ENCODE measurements around the gene TSHZ2. TPM values are rescaled to one million over a fixed set of nuclear protein-coding genes. Genes with fewer than 3 reads are reported as not detected.

The TSHZ2 gene
- total and polyA plus RNA-seq, 11 donors, result 1.8 to 12.1 (median 3.7) TPM

DNA sequence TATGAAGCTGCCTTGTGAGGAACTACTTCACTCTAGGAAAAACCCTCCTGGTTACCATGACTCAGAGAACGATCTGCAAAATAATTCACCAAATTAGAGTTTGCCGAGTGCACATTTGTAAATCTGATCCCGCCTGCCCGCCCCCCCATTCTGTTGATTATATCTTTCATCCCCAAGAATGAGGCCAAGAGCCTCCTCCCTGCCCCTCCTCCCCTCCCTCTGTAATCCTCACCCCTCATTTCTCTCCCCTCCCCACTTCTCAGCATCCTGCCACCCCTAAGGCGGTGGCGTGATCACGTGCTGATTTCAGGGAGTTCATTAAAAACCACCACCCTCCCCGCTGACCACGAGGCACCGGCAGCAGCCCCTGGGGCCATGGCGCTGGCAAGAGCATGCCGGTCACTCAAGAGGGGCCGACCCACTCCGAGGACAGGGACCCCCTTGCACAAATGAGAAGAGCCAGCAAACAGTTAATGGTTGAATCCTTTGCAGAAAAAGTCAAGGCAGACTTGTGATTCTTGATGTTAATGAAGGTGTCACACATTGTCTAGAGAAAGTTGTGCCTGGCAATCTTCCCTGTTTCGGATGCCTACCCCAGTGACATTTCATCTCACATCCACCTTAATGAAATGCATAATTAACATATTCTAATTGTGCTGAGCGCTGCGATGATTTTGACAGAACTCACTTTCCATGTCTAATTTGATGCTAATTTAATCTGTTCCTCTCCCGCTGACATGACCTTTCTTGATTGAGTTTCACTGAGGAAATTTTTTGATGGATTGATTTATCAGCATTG is 373.6 kb downstream of the TSHZ2 start:
- no peak overlapping the region for H3K27ac ChIP-seq
- H3K4me1 ChIP-seq, result no peaks in the 10 kb centered on the region
- TF ChIP-seq, protein P1, sequence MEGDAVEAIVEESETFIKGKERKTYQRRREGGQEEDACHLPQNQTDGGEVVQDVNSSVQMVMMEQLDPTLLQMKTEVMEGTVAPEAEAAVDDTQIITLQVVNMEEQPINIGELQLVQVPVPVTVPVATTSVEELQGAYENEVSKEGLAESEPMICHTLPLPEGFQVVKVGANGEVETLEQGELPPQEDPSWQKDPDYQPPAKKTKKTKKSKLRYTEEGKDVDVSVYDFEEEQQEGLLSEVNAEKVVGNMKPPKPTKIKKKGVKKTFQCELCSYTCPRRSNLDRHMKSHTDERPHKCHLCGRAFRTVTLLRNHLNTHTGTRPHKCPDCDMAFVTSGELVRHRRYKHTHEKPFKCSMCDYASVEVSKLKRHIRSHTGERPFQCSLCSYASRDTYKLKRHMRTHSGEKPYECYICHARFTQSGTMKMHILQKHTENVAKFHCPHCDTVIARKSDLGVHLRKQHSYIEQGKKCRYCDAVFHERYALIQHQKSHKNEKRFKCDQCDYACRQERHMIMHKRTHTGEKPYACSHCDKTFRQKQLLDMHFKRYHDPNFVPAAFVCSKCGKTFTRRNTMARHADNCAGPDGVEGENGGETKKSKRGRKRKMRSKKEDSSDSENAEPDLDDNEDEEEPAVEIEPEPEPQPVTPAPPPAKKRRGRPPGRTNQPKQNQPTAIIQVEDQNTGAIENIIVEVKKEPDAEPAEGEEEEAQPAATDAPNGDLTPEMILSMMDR (IDR thresholded peaks at IDR 0.05), result no peak
- TF ChIP-seq POLR2A (IDR thresholded peaks at IDR 0.05), result no peak
- ATAC-seq, result no peak
- WGBS, 4 donors, result 84 to 93% (median 93%) methylated on average over 18 of the region's 18 CpGs
- no peaks in the 10 kb centered on the region for H3K27me3 ChIP-seq
- H3K36me3 ChIP-seq, result no peaks in the 10 kb centered on the region
- peaks cover 0 to 8% (median 0%) of the 10 kb centered on the region in 12 donors for H3K9me3 ChIP-seq
- H3K4me3 ChIP-seq, result no peak overlapping the region
- no peak for DNase-seq
- intact Hi-C loops (cut with DNase I), result no loop called here

DNA sequence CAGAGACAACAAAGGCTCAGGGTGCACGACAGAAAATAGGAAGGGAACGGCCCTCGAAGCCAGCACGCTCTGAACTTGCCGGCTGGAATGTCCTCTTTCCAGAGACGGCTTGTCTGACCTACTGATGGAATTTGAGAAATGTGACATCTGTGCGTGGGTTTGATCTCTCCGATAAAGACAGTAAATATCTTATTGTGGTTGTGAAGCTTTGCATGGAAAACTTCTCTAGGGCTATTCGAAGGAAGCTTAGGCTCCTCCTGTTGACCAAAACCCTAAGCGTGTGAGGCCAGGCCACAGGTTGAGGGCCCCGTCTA is 374.1 kb downstream of the TSHZ2 start:
- intact Hi-C loops (cut with DNase I), result no loop called here
- 53 to 68% (median 61%) methylated on average over 11 of the region's 11 CpGs for WGBS, 4 donors

DNA sequence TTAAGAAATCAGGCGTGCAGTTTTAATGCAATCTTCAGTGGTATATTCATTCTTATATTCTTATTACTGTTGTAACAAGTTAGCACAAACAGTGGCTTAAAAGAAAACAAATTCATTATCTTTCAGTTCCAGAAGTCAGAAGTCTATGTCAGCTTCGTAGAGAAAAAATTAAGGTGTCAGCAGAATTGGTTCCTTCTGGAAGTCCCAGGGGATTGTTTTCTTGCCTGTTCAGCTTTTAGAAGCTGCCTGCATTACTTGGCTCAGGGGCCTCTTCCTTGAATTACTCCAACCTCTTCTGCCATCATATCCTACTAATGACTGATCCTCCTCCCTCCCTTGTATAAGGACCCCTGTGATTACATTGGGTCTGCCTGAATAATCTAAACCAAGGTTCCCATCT is 377.6 kb downstream of the TSHZ2 start:
- Histone ChIP-seq H3K27me3 (no peaks in the 10 kb centered on the region), H3K4me1 (no peaks in the 10 kb centered on the region), H3K9me3 (peaks cover 0 to 21% (median 0%) of the 10 kb centered on the region in 12 donors), H3K4me3 (no peak overlapping the region), H3K36me3 (no peaks in the 10 kb centered on the region), H3K27ac (no peak overlapping the region)
- DNase-seq (no peak), ATAC-seq (no peak)
- intact Hi-C loops (cut with DNase I), result no loop called here
- 87 to 93% (median 89%) methylated on average over 2 of the region's 2 CpGs for WGBS, 4 donors
- TF ChIP-seq, protein P1 (IDR thresholded peaks at IDR 0.05), result no peak
- no peak for TF ChIP-seq POLR2A (IDR thresholded peaks at IDR 0.05)

More for the DNA sequence above, 374.1 kb downstream of the TSHZ2 start:
- Histone ChIP-seq H3K36me3 (no peaks in the 10 kb centered on the region), H3K4me1 (no peaks in the 10 kb centered on the region), H3K27me3 (no peaks in the 10 kb centered on the region), H3K4me3 (no peak overlapping the region), H3K9me3 (peaks cover 0 to 8% (median 0%) of the 10 kb centered on the region in 12 donors), H3K27ac (no peak overlapping the region)
- DNase-seq (no peak), ATAC-seq (no peak)
- no peak for TF ChIP-seq POLR2A (IDR thresholded peaks at IDR 0.05)
- TF ChIP-seq, protein P1 (IDR thresholded peaks at IDR 0.05), result no peak

DNA sequence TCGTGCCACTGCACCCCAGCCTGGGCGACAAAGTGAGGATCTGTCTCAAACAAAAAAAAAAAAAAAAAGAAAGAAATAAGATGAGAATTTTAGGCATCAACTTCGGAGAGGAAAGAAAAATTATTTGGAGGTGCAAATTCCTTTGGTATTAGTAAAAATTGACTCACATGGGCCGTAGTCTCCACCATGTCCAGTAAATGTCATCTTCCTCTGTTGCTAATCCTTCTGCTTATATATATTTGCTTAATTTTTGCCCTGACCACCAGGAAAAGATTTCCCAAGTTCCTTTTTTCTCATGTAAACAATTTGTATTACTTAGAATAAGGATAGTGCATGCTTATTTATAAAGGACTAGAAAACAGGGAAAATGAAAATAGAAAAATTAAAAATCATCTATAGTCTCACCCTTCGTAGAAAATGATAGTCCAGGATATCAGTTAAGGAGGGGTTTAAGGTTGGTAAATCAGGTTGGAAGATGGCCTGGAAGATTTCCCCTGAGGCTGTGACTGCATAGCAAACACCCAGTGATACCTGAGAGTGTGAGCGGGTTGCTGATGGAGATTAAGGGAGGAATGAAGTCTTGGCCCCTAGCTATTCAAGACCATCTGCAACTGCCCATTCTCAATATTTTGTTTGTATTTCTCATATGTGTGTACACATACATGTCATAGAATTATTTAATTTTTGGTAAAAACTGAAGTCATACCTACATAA is 380.7 kb downstream of the TSHZ2 start:
- Histone ChIP-seq H3K27me3 (no peaks in the 10 kb centered on the region), H3K9me3 (peaks cover 0 to 44% (median 7%) of the 10 kb centered on the region in 12 donors), H3K4me1 (no peaks in the 10 kb centered on the region), H3K36me3 (no peaks in the 10 kb centered on the region), H3K27ac (no peak overlapping the region), H3K4me3 (no peak overlapping the region)
- ATAC-seq, result no peak
- intact Hi-C loops (cut with DNase I), result no loop called here
- TF ChIP-seq POLR2A (IDR thresholded peaks at IDR 0.05), result no peak
- TF ChIP-seq, protein P1 (IDR thresholded peaks at IDR 0.05), result no peak
- DNase-seq, result no peak
- WGBS, 4 donors, result 85 to 95% (median 89%) methylated on average over 6 of the region's 6 CpGs

All from heart left ventricle (tissue), 16 donors.